Transverse colon (tissue), 4 donors: ENCODE measurements around the gene RERE.
"Not testable (repeated sequence)": the region's sequence is repeated elsewhere in the genome, so short reads cannot be mapped to it uniquely, and the experiment has no call there.

ENCODE experiments used
- CTCF ChIP-seq, 5 experiments: fragments of 200-600 bp in 3 of 5; fragments of 450-650 bp in 2 of 5; sonication (generic) in 3 of 5; IDR thresholded peaks; 1 replicate in 2 of 5; 2 replicates in 3 of 5; pipeline ENCODE4 v1.5.1; 2016 to 2017; ENCODE audit warnings: antibody characterized with exemption in 5 of 5, inconsistent platforms in 3 of 5, mild to moderate bottlenecking in 2 of 5, moderate library complexity in 1 of 5
- POLR2A ChIP-seq: fragments of 450-650 bp; IDR thresholded peaks from one replicate; pipeline ENCODE4 v1.6.1; 2016; ENCODE audit warnings: antibody characterized with exemption, mild to moderate bottlenecking, moderate library complexity
- POLR2AphosphoS5 ChIP-seq, 3 donors: sonication (generic); formaldehyde crosslinking; IDR thresholded peaks; one replicate each; pipeline ENCODE4 v1.6.1; 2016; ENCODE audit warnings: antibody characterized with exemption in 3 of 3

- not testable (repeated sequence) for TF ChIP-seq CTCF (IDR thresholded peaks at IDR 0.05); POLR2AphosphoS5 (IDR thresholded peaks at IDR 0.05); POLR2A
Observed at GRCh38 chr1:8621785-8622348, 195.6 kb downstream of the RERE start.
